ENCODE measurements around the gene ADGRG2.

DNA sequence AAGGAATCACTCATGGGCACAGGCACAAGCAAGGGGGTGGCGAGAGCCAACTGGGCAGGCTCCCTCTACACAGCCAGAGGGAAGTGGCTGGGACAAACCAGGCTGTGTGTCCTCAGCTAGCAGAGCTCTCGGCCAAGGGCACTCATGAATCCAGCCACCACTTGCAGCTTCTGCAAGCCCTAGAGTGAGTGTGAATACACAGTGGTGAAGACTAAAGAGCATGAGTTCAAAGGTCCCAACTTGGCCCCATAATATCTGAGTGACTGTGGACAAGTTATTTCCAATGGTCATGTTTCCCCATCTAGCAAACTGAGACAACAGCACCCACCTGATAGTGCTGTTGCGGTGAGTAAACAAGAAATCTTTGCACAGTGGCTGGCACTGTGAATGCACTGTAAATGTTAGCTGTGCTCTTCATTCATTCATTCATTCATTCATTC is 51.7 kb downstream of the ADGRG2 start:
- TF ChIP-seq, protein P1, sequence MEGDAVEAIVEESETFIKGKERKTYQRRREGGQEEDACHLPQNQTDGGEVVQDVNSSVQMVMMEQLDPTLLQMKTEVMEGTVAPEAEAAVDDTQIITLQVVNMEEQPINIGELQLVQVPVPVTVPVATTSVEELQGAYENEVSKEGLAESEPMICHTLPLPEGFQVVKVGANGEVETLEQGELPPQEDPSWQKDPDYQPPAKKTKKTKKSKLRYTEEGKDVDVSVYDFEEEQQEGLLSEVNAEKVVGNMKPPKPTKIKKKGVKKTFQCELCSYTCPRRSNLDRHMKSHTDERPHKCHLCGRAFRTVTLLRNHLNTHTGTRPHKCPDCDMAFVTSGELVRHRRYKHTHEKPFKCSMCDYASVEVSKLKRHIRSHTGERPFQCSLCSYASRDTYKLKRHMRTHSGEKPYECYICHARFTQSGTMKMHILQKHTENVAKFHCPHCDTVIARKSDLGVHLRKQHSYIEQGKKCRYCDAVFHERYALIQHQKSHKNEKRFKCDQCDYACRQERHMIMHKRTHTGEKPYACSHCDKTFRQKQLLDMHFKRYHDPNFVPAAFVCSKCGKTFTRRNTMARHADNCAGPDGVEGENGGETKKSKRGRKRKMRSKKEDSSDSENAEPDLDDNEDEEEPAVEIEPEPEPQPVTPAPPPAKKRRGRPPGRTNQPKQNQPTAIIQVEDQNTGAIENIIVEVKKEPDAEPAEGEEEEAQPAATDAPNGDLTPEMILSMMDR (conservative IDR thresholded peaks at IDR 0.05 in 1 of 2, IDR thresholded peaks at IDR 0.05 in 1 of 2; ENCODE audit: low read depth in 1 of 2, low read length in 2 of 2), result no peak
- TF ChIP-seq EZH2 (IDR thresholded peaks at IDR 0.05; ENCODE audit: low read length, missing control alignments), result no peak

All from fibroblast of lung (primary cell).